ENCODE measurements around the gene SLC43A1. TPM values are rescaled to one million over a fixed set of nuclear protein-coding genes. Genes with fewer than 3 reads are reported as not detected.

SLC43A1 gene
- total RNA-seq, 1 experiment from 2014 or later = 27.1 TPM

DNA sequence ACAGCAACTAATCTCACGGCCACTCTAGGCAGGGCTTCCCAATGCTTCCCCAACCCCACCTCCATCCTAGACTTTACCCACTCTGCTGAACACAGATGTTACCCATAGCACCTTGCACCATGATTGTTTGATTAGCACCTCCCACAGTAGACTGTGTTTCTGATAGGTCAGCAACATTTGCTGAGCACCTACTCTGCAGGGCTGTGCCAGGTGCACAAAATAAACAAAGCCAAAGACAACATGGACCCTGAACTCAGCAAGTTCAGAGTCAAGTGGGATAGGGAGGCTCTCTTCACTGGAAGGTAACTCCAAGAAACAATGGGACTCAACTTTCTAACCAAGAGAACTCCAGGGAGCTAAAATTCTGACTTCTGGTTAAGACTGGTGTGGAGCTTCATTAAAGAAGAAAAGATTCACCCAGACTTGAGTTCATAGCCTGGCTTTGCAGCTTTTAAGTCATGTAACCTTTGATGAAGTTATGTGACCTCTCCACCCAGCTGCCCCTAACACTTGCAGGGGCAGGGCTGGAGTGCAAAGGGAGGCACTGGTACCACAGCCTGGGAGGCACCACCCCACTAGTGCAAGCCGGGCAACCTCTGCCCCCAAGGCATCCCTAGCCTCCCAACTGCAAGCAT lies 61.8 kb downstream of the SLC43A1 start:
- Mint-ChIP-seq H3K4me3 (no peak overlapping the region), H3K27me3 (ENCODE audit: low read depth) (peaks cover 51% of the 10 kb centered on the region), H3K9me3 (no peaks in the 10 kb centered on the region), H3K4me1 (peaks cover 9% of the 10 kb centered on the region), H3K27ac (no peak overlapping the region), H3K36me3 (no peaks in the 10 kb centered on the region)
- ChIA-PET CTCF (interaction anchor here (0.9 to 1.6 kb wide), 5 partner anchors 11 to 114 kb away, joined by 3 to 4 read pairs (median 3); partner anchors contain the start of gene UBE2L6), POLR2A (no interaction called here)
- TF ChIP-seq, protein P1, sequence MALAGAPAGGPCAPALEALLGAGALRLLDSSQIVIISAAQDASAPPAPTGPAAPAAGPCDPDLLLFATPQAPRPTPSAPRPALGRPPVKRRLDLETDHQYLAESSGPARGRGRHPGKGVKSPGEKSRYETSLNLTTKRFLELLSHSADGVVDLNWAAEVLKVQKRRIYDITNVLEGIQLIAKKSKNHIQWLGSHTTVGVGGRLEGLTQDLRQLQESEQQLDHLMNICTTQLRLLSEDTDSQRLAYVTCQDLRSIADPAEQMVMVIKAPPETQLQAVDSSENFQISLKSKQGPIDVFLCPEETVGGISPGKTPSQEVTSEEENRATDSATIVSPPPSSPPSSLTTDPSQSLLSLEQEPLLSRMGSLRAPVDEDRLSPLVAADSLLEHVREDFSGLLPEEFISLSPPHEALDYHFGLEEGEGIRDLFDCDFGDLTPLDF (CRISPR knock-in tag; IDR thresholded peaks at IDR 0.05) = no peak
- TF ChIP-seq ZNF317 (CRISPR knock-in tag; IDR thresholded peaks at IDR 0.05; ENCODE audit: borderline replicate concordance, low read depth) (no peak), HMGA2 (CRISPR knock-in tag; IDR thresholded peaks at IDR 0.05) (no peak), EMX1 (CRISPR knock-in tag; IDR thresholded peaks at IDR 0.05) (no peak), GABPB1 (CRISPR knock-in tag; IDR thresholded peaks at IDR 0.05) (no peak), ZNF121 (CRISPR knock-in tag; IDR thresholded peaks at IDR 0.05) (no peak), NR2C2 (CRISPR knock-in tag; IDR thresholded peaks at IDR 0.05) (no peak), NFATC4 (CRISPR knock-in tag; IDR thresholded peaks at IDR 0.05) (no peak), ZNF263 (CRISPR knock-in tag; IDR thresholded peaks at IDR 0.05; ENCODE audit: low read depth) (no peak), ZNF671 (CRISPR knock-in tag; IDR thresholded peaks at IDR 0.05) (no peak), KAT7 (CRISPR knock-in tag; IDR thresholded peaks at IDR 0.05; ENCODE audit: borderline replicate concordance) (no peak), NR1H2 (CRISPR knock-in tag; IDR thresholded peaks at IDR 0.05) (no peak), MXD4 (CRISPR knock-in tag; IDR thresholded peaks at IDR 0.05; ENCODE audit: borderline replicate concordance) (no peak)
- TF ChIP-seq, protein P2, sequence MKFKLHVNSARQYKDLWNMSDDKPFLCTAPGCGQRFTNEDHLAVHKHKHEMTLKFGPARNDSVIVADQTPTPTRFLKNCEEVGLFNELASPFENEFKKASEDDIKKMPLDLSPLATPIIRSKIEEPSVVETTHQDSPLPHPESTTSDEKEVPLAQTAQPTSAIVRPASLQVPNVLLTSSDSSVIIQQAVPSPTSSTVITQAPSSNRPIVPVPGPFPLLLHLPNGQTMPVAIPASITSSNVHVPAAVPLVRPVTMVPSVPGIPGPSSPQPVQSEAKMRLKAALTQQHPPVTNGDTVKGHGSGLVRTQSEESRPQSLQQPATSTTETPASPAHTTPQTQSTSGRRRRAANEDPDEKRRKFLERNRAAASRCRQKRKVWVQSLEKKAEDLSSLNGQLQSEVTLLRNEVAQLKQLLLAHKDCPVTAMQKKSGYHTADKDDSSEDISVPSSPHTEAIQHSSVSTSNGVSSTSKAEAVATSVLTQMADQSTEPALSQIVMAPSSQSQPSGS (CRISPR knock-in tag; IDR thresholded peaks at IDR 0.05; ENCODE audit: borderline replicate concordance, low read depth) = no peak
- TF ChIP-seq, protein P3, sequence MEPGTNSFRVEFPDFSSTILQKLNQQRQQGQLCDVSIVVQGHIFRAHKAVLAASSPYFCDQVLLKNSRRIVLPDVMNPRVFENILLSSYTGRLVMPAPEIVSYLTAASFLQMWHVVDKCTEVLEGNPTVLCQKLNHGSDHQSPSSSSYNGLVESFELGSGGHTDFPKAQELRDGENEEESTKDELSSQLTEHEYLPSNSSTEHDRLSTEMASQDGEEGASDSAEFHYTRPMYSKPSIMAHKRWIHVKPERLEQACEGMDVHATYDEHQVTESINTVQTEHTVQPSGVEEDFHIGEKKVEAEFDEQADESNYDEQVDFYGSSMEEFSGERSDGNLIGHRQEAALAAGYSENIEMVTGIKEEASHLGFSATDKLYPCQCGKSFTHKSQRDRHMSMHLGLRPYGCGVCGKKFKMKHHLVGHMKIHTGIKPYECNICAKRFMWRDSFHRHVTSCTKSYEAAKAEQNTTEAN (CRISPR knock-in tag; IDR thresholded peaks at IDR 0.05) = no peak
- TF ChIP-seq, protein P4, sequence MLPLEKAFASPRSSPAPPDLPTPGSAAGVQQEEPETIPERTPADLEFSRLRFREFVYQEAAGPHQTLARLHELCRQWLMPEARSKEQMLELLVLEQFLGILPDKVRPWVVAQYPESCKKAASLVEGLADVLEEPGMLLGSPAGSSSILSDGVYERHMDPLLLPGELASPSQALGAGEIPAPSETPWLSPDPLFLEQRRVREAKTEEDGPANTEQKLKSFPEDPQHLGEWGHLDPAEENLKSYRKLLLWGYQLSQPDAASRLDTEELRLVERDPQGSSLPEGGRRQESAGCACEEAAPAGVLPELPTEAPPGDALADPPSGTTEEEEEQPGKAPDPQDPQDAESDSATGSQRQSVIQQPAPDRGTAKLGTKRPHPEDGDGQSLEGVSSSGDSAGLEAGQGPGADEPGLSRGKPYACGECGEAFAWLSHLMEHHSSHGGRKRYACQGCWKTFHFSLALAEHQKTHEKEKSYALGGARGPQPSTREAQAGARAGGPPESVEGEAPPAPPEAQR (CRISPR knock-in tag; IDR thresholded peaks at IDR 0.05) = no peak
- TF ChIP-seq, protein P5, sequence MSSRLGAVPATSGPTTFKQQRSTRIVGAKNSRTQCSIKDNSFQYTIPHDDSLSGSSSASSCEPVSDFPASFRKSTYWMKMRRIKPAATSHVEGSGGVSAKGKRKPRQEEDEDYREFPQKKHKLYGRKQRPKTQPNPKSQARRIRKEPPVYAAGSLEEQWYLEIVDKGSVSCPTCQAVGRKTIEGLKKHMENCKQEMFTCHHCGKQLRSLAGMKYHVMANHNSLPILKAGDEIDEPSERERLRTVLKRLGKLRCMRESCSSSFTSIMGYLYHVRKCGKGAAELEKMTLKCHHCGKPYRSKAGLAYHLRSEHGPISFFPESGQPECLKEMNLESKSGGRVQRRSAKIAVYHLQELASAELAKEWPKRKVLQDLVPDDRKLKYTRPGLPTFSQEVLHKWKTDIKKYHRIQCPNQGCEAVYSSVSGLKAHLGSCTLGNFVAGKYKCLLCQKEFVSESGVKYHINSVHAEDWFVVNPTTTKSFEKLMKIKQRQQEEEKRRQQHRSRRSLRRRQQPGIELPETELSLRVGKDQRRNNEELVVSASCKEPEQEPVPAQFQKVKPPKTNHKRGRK (CRISPR knock-in tag; IDR thresholded peaks at IDR 0.05; ENCODE audit: borderline replicate concordance) = no peak
- ATAC-seq = no peak
- no peak for DNase-seq (ENCODE audit: low spot score)

DNA sequence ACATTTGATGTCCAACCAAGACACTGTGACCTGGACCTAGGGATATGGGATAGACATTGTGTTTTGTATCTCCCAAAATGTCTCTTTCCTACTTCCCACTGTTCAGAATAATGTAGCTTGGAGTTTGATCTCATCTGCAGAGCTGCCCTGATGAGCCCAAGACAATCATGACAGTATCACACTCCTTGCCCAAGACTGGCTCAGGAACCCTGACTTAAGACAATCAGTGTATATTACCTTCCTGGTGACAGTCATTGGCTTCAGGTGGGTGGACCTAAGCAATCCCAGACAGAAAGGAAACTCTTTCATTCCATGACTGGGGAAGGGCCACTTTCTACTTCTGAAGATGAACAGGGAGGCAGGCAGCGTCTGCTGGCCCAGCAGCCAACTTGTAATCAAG lies 69.4 kb downstream of the SLC43A1 start:
- H3K9me3 Mint-ChIP-seq = 0 out of 2 replicates have a peak, but pooled peaks cover 3% of the 10 kb centered on the region
- DNase-seq (ENCODE audit: low spot score) = no peak
- H3K27ac Mint-ChIP-seq = no peak overlapping the region
- no peaks in the 10 kb centered on the region for H3K4me1 Mint-ChIP-seq
- H3K27me3 Mint-ChIP-seq (ENCODE audit: low read depth) = peaks cover 17% of the 10 kb centered on the region
- ChIA-PET POLR2A (interaction anchor here (0.5 kb wide), 1 partner anchor 137 kb away, joined by 3 read pairs; no protein-coding TSS in a partner anchor), CTCF (no interaction called here)
- H3K4me3 Mint-ChIP-seq = no peak overlapping the region
- no peaks in the 10 kb centered on the region for H3K36me3 Mint-ChIP-seq
- no peak for ATAC-seq
- TF ChIP-seq, protein P6, sequence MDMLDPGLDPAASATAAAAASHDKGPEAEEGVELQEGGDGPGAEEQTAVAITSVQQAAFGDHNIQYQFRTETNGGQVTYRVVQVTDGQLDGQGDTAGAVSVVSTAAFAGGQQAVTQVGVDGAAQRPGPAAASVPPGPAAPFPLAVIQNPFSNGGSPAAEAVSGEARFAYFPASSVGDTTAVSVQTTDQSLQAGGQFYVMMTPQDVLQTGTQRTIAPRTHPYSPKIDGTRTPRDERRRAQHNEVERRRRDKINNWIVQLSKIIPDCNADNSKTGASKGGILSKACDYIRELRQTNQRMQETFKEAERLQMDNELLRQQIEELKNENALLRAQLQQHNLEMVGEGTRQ (CRISPR knock-in tag; IDR thresholded peaks at IDR 0.05) = no peak
- TF ChIP-seq ZNF219 (CRISPR knock-in tag; IDR thresholded peaks at IDR 0.05; ENCODE audit: borderline replicate concordance) (no peak), ELF4 (CRISPR knock-in tag; IDR thresholded peaks at IDR 0.05; ENCODE audit: low read depth) (no peak), EMX1 (CRISPR knock-in tag; IDR thresholded peaks at IDR 0.05) (no peak), JAZF1 (CRISPR knock-in tag; IDR thresholded peaks at IDR 0.05) (no peak), ZNF416 (CRISPR knock-in tag; IDR thresholded peaks at IDR 0.05) (no peak)
- TF ChIP-seq, protein P7, sequence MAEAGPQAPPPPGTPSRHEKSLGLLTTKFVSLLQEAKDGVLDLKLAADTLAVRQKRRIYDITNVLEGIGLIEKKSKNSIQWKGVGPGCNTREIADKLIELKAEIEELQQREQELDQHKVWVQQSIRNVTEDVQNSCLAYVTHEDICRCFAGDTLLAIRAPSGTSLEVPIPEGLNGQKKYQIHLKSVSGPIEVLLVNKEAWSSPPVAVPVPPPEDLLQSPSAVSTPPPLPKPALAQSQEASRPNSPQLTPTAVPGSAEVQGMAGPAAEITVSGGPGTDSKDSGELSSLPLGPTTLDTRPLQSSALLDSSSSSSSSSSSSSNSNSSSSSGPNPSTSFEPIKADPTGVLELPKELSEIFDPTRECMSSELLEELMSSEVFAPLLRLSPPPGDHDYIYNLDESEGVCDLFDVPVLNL (CRISPR knock-in tag; IDR thresholded peaks at IDR 0.05; ENCODE audit: borderline replicate concordance, low read depth) = no peak
- TF ChIP-seq, protein P1 (CRISPR knock-in tag; IDR thresholded peaks at IDR 0.05) = no peak
- TF ChIP-seq, protein P4 (CRISPR knock-in tag; IDR thresholded peaks at IDR 0.05) = no peak
